Body of pancreas (tissue), 4 donors: ENCODE data around the gene SCAPER. TPM values are rescaled to one million over a fixed set of nuclear protein-coding genes. Genes with fewer than 3 reads are reported as not detected.

Experiments used
- ATAC-seq: fragments of 150-250 bp; one replicate; pipeline ENCODE4 v1.9.1; 2016
- DNase-seq, 4 donors: peaks; one replicate each; pipeline ENCODE4 v3.0.0-alpha.2; 2019
- H3K27ac ChIP-seq, 4 donors: fragments of 200-600 bp; sonication (generic); 1 replicate in 3 of 4; 2 replicates in 1 of 4; pipeline versions ENCODE4 v1.5.1 to v1.6.1; 2016 to 2019; ENCODE audit warnings: mild to moderate bottlenecking in 1 of 4, mixed read lengths in 1 of 4, moderate library complexity in 1 of 4
- H3K27me3 ChIP-seq, 2 donors: fragments of 200-600 bp; sonication (generic); one replicate each; pipeline ENCODE4 v1.6.0; 2016; ENCODE audit warnings: mild to moderate bottlenecking in 1 of 2
- H3K36me3 ChIP-seq, 2 donors: fragments of 200-600 bp; sonication (generic); replicated peaks in 1 of 2; 2 replicates each; pipeline ENCODE4 v1.5.1; 2016; ENCODE audit warnings: low read depth in 2 of 2; ENCODE audit not compliant: insufficient read depth in 1 of 2
- H3K4me1 ChIP-seq: fragments of 200-600 bp; sonication (generic); one replicate; pipeline ENCODE4 v1.6.0; 2016
- H3K4me3 ChIP-seq, 2 donors: fragments of 200-600 bp; sonication (generic); 1 replicate in 1 of 2; 2 replicates in 1 of 2; pipeline ENCODE4 v1.5.1; 2016 to 2019
- H3K9me3 ChIP-seq, 3 donors: fragments of 200-600 bp; sonication (generic); 1 replicate in 2 of 3; 2 replicates in 1 of 3; pipeline ENCODE4 v1.5.1; 2016
- POLR2A ChIP-seq, 3 donors: fragments of 450-650 bp; IDR thresholded peaks; one replicate each; pipeline ENCODE4 v1.6.1; 2016; ENCODE audit warnings: antibody characterized with exemption in 3 of 3, mild to moderate bottlenecking in 2 of 3
- WGBS, 2 donors: methylation state at CpG; one replicate each; pipeline ENCODE4 v1.1.5; 2017; 5-methylcytosine and 5-hydroxymethylcytosine counted together
- intact Hi-C: fragments of 100-400 bp; cut with DNase I; formaldehyde crosslinking; loops from one replicate; pipeline ENCODE4 v1.15.1; 2023
- total RNA-seq, 2 donors: library from RNA; depleted of rRNA; stranded (reverse); fragments of >200 nt; gene quantifications; one replicate each; pipeline ENCODE4 v1.1.0, GENCODE V29; 2016
- TF ChIP-seq, protein P1 (sequence below), 7 experiments: fragments of 450-650 bp in 4 of 7; fragments of 200-600 bp in 3 of 7; sonication (generic) in 3 of 7; IDR thresholded peaks; one replicate each; pipeline ENCODE4 v1.5.1; 2016 to 2019; ENCODE audit warnings: antibody characterized with exemption in 7 of 7

SCAPER gene
- total RNA-seq, 2 donors from 2014 or later: 22.1 to 46.2 TPM

DNA sequence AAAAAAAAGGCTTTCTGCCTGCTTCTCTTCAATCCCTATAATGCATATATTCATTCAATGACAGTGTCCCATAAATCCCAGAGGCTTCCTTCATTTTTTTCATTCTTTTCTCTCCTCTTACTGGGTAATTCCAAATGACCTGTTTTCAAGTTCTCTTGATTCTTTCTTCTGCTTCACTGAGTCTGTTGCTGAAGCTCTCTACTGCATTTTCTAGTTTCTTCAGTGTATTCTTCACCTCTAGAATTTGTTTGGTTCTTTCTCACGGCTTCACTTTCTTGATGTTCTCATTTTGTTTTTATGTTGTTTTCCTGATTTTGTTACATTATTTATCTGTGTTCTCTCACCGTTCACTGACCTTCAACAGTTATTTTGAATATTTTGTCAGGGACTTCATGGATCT is 141.6 kb downstream of the SCAPER start:
- WGBS, 2 donors: 98 to 100% methylated on average over 2 of the region's 2 CpGs
- DNase-seq: no peak
- H3K4me3 ChIP-seq: no peak overlapping the region
- intact Hi-C loops: no loop called here
- no peaks in the 10 kb centered on the region for H3K27me3 ChIP-seq
- H3K27ac ChIP-seq: no peak overlapping the region
- H3K9me3 ChIP-seq: no peaks in the 10 kb centered on the region
- H3K36me3 ChIP-seq: peaks cover 13 to 16% of the 10 kb centered on the region in 2 donors
- H3K4me1 ChIP-seq: no peaks in the 10 kb centered on the region
- no peak for TF ChIP-seq POLR2A (IDR thresholded peaks at IDR 0.05)
- TF ChIP-seq, protein P1, sequence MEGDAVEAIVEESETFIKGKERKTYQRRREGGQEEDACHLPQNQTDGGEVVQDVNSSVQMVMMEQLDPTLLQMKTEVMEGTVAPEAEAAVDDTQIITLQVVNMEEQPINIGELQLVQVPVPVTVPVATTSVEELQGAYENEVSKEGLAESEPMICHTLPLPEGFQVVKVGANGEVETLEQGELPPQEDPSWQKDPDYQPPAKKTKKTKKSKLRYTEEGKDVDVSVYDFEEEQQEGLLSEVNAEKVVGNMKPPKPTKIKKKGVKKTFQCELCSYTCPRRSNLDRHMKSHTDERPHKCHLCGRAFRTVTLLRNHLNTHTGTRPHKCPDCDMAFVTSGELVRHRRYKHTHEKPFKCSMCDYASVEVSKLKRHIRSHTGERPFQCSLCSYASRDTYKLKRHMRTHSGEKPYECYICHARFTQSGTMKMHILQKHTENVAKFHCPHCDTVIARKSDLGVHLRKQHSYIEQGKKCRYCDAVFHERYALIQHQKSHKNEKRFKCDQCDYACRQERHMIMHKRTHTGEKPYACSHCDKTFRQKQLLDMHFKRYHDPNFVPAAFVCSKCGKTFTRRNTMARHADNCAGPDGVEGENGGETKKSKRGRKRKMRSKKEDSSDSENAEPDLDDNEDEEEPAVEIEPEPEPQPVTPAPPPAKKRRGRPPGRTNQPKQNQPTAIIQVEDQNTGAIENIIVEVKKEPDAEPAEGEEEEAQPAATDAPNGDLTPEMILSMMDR (IDR thresholded peaks at IDR 0.05): no peak
- no peak for ATAC-seq

DNA sequence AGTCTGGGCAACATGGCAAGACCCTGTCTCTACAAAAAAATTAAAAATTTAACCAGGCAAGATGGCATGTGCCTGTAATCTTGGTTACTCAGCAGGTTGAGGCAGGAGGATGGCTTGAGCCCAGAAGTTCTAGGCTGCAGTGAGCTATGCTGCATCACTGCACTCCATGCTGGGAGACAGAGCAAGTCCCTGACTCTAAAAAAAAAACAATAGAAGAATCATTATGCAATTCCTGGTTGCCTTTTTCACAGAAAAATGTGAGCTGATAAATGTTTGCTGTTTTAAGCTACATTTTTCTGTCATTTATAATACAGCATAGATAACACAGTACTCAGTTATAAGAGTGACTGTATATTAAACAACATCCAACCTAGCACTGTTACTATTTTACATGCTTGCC is 148.8 kb downstream of the SCAPER start:
- Histone ChIP-seq H3K9me3 (no peaks in the 10 kb centered on the region), H3K27ac (no peak overlapping the region), H3K36me3 (no peaks in the 10 kb centered on the region), H3K4me1 (no peaks in the 10 kb centered on the region), H3K27me3 (no peaks in the 10 kb centered on the region), H3K4me3 (no peak overlapping the region)
- intact Hi-C loops: no loop called here
- no peak for DNase-seq
- TF ChIP-seq, protein P1 (IDR thresholded peaks at IDR 0.05): no peak
- TF ChIP-seq POLR2A (IDR thresholded peaks at IDR 0.05): no peak
- no peak for ATAC-seq

DNA sequence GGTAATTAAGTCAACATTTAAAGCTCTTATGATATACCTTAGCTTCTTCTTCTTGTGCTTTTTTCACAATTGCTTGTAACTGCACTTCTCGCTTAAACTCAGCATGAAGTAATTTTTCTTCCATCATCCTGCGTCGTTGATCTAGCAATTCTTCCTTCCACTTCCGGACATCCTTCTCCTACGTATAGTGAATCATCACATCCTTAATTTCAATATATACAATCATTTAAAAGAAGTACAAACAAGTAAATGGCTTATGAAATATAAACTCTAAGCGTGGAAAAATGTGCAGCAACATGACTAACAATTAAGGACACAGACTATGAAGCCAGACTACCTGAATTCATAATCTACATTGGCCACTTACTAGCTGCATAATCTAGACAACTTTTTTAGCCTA is 151.4 kb downstream of the SCAPER start:
- no peaks in the 10 kb centered on the region for H3K27me3 ChIP-seq
- intact Hi-C loops: no loop called here
- ATAC-seq (no peak), DNase-seq (no peak)
- no peaks in the 10 kb centered on the region for H3K9me3 ChIP-seq
- no peaks in the 10 kb centered on the region for H3K4me1 ChIP-seq
- H3K36me3 ChIP-seq: no peaks in the 10 kb centered on the region
- H3K4me3 ChIP-seq: no peak overlapping the region
- WGBS, 2 donors: 88 to 89% methylated on average over 6 of the region's 6 CpGs
- H3K27ac ChIP-seq: no peak overlapping the region
- TF ChIP-seq POLR2A (IDR thresholded peaks at IDR 0.05): no peak
- TF ChIP-seq, protein P1 (IDR thresholded peaks at IDR 0.05): no peak

DNA sequence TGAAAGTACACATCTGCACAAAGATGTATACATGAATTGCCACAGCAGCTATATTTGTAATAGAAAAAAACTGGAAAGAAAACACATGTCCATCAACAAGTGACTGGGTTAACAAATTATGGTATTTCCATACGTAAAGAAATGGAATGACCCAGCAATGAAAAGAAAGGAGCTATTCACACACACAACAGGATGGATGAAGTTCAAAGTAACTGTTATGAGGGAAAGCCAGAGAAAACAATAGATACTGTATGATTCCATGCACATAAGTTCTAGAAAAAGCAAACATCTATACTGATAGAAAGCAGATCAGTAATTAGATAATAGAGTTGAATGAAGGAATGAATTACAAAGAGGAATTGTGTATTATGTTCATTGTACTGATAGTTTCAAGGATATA is 152.0 kb downstream of the SCAPER start:
- no peaks in the 10 kb centered on the region for H3K36me3 ChIP-seq
- no peaks in the 10 kb centered on the region for H3K4me1 ChIP-seq
- TF ChIP-seq, protein P1 (IDR thresholded peaks at IDR 0.05): no peak
- H3K9me3 ChIP-seq: no peaks in the 10 kb centered on the region
- no peak overlapping the region for H3K27ac ChIP-seq
- ATAC-seq: no peak
- WGBS, 2 donors: 100% methylated on average over 1 of the region's 1 CpG
- intact Hi-C loops: no loop called here
- no peak for DNase-seq
- H3K4me3 ChIP-seq: no peak overlapping the region
- H3K27me3 ChIP-seq: no peaks in the 10 kb centered on the region

DNA sequence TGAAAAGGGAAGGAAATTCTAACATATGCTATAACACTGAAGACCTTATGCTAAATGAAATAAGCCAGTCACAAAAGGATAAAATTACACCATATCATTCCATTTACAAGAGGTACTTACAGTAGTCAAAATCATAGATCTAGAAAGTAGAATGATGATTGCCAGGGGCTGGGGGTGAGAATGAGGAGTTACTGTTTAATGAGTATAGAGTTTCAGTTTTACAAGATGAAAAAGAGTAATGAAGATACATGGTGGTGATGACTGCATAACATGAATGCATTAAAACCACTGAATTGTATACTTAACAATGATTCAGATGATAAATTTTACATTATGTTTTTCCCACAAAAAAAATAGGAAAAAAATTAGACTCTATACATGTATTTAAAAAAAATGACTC is 152.6 kb downstream of the SCAPER start:
- no peak for TF ChIP-seq POLR2A (IDR thresholded peaks at IDR 0.05)
- TF ChIP-seq, protein P1 (IDR thresholded peaks at IDR 0.05): no peak
- Histone ChIP-seq H3K9me3 (no peaks in the 10 kb centered on the region), H3K4me3 (no peak overlapping the region), H3K4me1 (no peaks in the 10 kb centered on the region), H3K27me3 (no peaks in the 10 kb centered on the region), H3K27ac (no peak overlapping the region), H3K36me3 (peaks cover 0 to under 1% of the 10 kb centered on the region in 2 donors)
- ATAC-seq (no peak), DNase-seq (no peak)
- intact Hi-C loops: no loop called here
